Lung (tissue), 12 donors: Measurements from ENCODE around the gene ARSG. TPM values are rescaled to one million over a fixed set of nuclear protein-coding genes. Genes with fewer than 3 reads are reported as not detected.
A peak's percentile ranks its signal among the peaks of the same experiment; 100 is the strongest.

Source experiments
- ATAC-seq: fragments of 200-7000 bp; cut with Tn5 transposase; one replicate; pipeline ENCODE4 v1.9.1; 2020; ENCODE audit warnings: moderate number of reproducible peaks; ENCODE audit not compliant: insufficient read depth, low FRiP score
- DNase-seq, 3 donors: peaks; one replicate each; pipeline ENCODE4 v3.0.0-alpha.2; 2013 to 2017
- H3K27ac ChIP-seq, 2 donors: one replicate each; pipeline ENCODE4 v1.5.1; 2013; ENCODE audit warnings: mild to moderate bottlenecking in 2 of 2, moderate library complexity in 2 of 2, control low read depth in 1 of 2, inconsistent platforms in 1 of 2, low read depth in 1 of 2, low read length in 1 of 2
- H3K27me3 ChIP-seq, 3 donors: one replicate each; pipeline ENCODE4 v1.5.1; 2013; ENCODE audit warnings: low read length in 2 of 3; ENCODE audit not compliant: control insufficient read depth in 3 of 3, insufficient read depth in 3 of 3
- H3K36me3 ChIP-seq, 4 donors: one replicate each; pipeline ENCODE4 v1.5.1; 2013; ENCODE audit warnings: low read length in 4 of 4, mild to moderate bottlenecking in 1 of 4, moderate library complexity in 1 of 4; ENCODE audit not compliant: control insufficient read depth in 4 of 4, insufficient read depth in 4 of 4
- H3K4me1 ChIP-seq, 5 donors: one replicate each; pipeline ENCODE4 v1.5.1; 2013; ENCODE audit warnings: low read length in 5 of 5, mild to moderate bottlenecking in 2 of 5, moderate library complexity in 1 of 5; ENCODE audit not compliant: control insufficient read depth in 5 of 5, insufficient read depth in 5 of 5
- H3K4me3 ChIP-seq: one replicate; pipeline ENCODE4 v1.5.1; 2013; ENCODE audit warnings: mild to moderate bottlenecking, control low read depth, moderate library complexity
- H3K9ac ChIP-seq, 2 donors: one replicate each; pipeline ENCODE4 v1.5.1; 2013; ENCODE audit warnings: low read length in 2 of 2, control low read depth in 1 of 2; ENCODE audit not compliant: insufficient read depth in 1 of 2
- H3K9me3 ChIP-seq, 4 donors: one replicate each; pipeline ENCODE4 v1.5.1; 2013; ENCODE audit warnings: low read length in 3 of 4, mild to moderate bottlenecking in 1 of 4, moderate library complexity in 1 of 4; ENCODE audit not compliant: control insufficient read depth in 4 of 4, insufficient read depth in 3 of 4
- CTCF ChIP-seq: IDR thresholded peaks from 2 replicates; pipeline ENCODE4 v1.5.1; 2012; ENCODE audit warnings: mild to moderate bottlenecking; ENCODE audit errors: control extremely low read depth, extremely low read depth
- WGBS, 2 donors: extraction: QIAGEN DNeasy Blood & Tissue Kit; methylation state at CpG; one replicate each; pipeline ENCODE4 v1.1.7; 2013; 5-methylcytosine and 5-hydroxymethylcytosine counted together
- polyA plus RNA-seq, 2 donors: library from polyadenylated mRNA; stranded (reverse); fragments of 200-250 nt; gene quantifications; one replicate each; pipeline ENCODE4 v1.2.1, GENCODE V29; 2013
- total RNA-seq, 2 donors: library from RNA; depleted of rRNA in 1 of 2; stranded (reverse); fragments of >200 nt in 1 of 2; gene quantifications; one replicate each; pipeline ENCODE4 v1.2.1, GENCODE V29; 2014 to 2021
- donor health status: control.
- donor health status: control.
- donor health status: Bipolar disorder and iron deficiency.
- donor health status: healthy.
- donor health status: DM: yes; HTN: yes; CAD: no.

The ARSG gene
- total and polyA plus RNA-seq, 4 donors, result 1.5 to 9.3 (median 4.3) TPM

- H3K27ac ChIP-seq, result no peak overlapping the region
- TF ChIP-seq CTCF, result no peak
- H3K9ac ChIP-seq, result no peak overlapping the region
- no peaks in the 10 kb centered on the region for H3K36me3 ChIP-seq
- 46 to 55% methylated on average over 1 of the region's 1 CpG for WGBS, 2 donors
- H3K9me3 ChIP-seq, result no peaks in the 10 kb centered on the region
- H3K4me1 ChIP-seq, result peaks cover under 1 to 33% (median 11%) of the 10 kb centered on the region in 5 donors
- no peak overlapping the region for H3K4me3 ChIP-seq
- no peaks in the 10 kb centered on the region for H3K27me3 ChIP-seq
- DNase-seq (no peak), ATAC-seq (no peak)
Measured at GRCh38 chr17:68384471-68384870, 93.2 kb downstream of the ARSG start.

DNA sequence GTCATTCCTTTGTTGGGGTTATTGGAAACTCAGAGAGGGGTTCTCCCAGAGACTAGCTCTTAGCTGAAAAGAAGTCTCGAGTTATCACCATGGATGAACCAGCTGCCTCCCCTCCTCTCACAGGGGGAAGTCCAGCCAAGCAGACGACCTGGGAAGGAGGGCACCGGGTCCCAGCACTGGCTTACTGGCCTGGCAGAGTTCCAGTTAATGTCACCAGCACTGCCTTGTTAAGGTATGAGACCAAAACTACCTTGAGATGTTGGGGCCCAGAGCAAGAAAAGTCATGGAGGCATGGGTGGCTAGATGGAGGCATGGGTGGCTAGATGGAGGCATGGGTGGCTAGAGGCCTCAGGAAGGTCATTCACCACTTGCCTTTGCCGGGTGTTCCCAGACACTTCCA is 93.6 kb downstream of the ARSG start:
- 87% methylated on average over 4 of the region's 4 CpGs for WGBS, 2 donors
- Histone ChIP-seq H3K4me3 (no peak overlapping the region), H3K27me3 (no peaks in the 10 kb centered on the region), H3K9me3 (no peaks in the 10 kb centered on the region), H3K36me3 (no peaks in the 10 kb centered on the region), H3K4me1 (peaks cover 0 to 33% (median 10%) of the 10 kb centered on the region in 5 donors), H3K9ac (no peak overlapping the region), H3K27ac (peak overlapping the region in 1 of 2 donors; percentile 69)
- TF ChIP-seq CTCF, result no peak
- DNase-seq (no peak), ATAC-seq (no peak)

DNA sequence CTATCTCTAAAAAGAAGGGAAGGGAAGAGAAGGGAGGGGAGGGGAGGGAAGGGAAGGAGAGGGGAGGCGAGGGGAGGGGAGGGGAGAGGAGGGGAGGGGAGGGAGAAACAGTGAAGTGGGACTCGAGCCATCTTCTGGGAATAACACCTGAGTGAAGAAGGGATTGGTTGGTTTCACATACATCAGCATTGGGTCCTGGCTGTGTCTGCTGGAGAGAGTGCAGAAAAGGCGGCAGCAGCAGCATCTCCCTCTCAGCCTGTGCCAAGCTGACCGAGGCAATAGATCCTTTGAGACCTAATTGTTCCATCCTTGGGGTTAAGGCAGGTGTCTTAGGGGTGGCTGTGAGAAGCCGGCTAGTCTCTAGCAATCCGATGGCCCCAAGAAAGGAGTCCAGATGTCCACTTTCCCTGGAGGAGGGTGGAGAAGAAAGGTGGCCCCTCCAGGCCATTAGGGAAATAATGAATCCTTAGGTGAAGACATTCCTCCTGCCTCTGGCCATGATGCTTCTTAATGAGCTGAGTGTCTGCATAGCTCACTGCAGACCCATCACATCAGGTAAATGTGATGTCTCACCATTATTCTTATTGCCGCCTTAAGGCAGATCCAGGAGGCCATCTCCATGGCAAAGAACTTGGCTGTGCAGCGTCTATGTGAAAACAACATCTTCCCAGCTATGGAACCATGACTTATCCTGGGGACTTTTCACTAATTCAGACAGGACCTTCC is 94.4 kb downstream of the ARSG start:
- Histone ChIP-seq H3K27me3 (no peaks in the 10 kb centered on the region), H3K27ac (no peak overlapping the region), H3K9me3 (no peaks in the 10 kb centered on the region), H3K9ac (no peak overlapping the region), H3K4me1 (peaks cover 0 to 33% (median 10%) of the 10 kb centered on the region in 5 donors), H3K4me3 (no peak overlapping the region), H3K36me3 (no peaks in the 10 kb centered on the region)
- ATAC-seq, result no peak
- DNase-seq, result no peak
- TF ChIP-seq CTCF, result no peak
- WGBS, 2 donors, result 91 to 97% methylated on average over 7 to 8 of the region's 8 CpGs
